ENCODE results near the gene TNFRSF17.
"Not testable (repeated sequence)": the region's sequence is repeated elsewhere in the genome, so short reads cannot be mapped to it uniquely, and the experiment has no call there.

The TNFRSF17 gene

GRCh38 chr16:11970292-11970691, 5.3 kb downstream of the TNFRSF17 start:
- not testable (repeated sequence) for DNase-seq (ENCODE audit: low spot score)

GRCh38 chr16:11972128-11972527, 7.1 kb downstream of the TNFRSF17 start:
- DNase-seq (ENCODE audit: low spot score) = no peak

DNA sequence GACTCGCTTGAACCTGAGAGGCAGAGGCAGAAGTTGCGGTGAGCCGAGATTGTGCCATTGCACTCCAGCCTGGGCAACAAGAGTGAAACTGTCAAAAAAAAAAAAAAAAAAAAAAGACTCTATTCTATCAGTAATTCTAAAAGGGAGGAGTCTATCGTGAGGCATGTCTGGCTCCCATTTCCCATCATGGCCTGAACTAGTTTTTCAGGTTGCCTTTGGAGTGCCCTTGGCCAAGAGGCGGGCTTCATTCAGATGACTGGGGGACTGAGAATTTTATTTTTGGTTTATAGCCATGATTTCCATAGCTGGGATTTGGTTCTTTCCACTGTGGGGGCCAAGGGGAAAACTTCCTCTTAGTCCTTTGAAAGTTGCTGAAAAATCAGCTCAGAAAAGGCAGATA, 8.1 kb downstream of the TNFRSF17 start:
- DNase-seq (ENCODE audit: low spot score) = no peak

DNA sequence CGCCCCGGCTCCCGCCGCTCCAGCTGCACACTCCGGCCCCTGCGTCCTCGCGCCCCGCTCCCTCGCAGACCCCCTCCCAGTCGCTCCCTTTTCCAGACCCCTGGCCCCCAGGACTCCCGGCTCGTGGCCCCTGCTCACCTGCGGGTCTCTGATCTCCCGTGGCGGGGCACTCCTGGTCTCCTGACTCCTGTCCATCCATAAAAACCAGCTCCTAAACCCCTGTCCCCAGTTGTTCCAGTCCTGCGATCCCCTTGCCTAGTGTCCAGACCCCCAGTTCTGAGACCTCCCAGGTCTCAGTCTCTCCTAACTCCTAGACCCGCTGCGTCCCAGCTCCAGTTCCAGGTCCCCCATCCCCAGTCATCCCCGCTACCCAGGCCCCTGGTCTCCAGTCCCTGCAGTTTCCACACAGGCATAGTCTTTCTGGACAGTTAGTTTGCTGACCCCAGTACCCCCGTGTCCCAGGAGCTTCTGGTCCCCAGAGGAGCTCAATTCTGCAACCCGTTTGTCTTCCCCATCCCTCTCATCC, 11.9 kb downstream of the TNFRSF17 start:
- DNase-seq (ENCODE audit: low spot score) = no peak

DNA sequence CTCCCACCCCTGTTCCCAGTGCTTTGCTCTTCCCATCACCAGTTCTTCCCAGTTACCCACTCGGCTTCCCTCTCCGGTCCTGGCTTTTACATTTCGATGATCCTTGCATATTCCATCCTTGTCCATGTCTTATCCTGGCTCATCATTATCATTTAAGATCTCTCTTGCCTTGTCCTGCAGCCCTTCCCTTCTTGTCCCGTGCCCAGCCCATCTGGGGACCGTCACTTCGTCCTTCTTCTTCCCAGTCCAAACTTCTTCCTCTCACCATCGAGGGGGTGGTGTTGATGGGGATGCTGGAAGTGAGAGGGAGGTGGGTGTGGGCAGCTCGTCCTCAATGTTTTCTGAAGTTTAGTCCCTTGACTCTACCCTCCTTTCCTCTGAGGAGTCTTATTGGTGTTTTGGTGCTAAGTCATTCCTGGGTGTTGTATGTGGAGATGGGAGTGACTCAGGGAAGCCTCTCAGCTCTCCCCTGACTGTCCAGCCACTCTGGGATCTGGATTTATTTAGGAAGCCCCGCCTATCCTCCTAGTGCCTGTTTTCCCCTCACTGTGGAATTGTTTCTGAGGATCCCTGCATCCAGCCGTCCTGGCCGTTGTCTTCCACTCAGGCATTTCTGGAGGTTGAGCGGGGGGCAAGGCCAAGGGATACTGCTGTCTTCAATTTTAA, 12.5 kb downstream of the TNFRSF17 start:
- no peak for DNase-seq (ENCODE audit: low spot score)

DNA sequence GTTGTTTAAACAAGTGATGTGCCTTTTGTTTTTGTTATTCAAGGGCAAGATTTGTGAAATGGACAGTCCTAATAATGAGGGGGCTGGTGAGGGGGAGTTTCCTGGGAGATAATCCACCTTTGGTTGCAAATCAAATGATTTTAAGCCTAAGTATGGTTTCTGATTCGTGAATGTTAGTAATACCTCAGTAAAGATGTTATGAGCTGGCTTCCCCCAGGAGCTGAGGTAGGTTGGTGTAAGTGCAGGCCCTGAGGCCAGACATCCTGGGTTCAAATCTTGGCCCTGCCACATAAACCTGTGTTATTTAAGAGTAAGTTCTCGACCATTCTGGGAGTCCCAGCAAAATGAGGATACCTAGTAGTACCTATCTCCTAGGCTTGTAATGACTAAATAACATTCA, 13.1 kb downstream of the TNFRSF17 start:
- DNase-seq (ENCODE audit: low spot score) = no peak

GRCh38 chr16:11979013-11979672, 14.1 kb downstream of the TNFRSF17 start:
- DNase-seq (ENCODE audit: low spot score) = no peak

DNA sequence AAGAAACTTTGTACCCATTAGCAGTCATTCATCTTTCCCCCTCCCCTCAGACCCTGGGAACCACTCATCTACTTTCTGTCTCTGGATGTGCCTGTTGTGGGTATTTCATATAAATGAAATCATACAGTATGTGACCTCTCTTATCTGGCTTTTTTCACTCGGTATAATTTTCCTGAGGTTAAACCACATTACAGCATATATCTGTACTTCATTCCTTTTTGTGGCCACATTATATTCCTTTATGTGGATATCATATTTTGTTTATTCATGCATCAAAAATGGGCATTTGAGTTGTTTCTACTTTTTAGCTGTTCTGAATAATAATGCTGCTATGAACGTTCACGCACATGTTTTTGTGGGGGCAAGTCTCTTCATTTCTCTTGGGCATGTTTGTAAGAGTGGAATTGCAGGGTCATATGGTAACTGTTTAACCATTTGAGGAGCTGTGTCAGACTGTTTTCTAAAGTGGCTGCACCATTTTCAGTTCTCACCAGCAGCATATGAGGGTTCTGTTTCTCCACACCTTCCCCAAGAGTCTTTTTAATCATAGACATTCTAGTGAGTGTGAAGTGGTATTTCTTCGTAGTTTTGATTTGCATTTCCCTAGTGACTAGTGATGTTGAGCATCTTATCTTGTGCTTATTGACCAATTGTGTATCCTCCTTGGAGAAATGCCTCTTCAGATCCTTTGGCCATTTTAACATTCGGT, 15.3 kb downstream of the TNFRSF17 start:
- DNase-seq (ENCODE audit: low spot score) = no peak

DNA sequence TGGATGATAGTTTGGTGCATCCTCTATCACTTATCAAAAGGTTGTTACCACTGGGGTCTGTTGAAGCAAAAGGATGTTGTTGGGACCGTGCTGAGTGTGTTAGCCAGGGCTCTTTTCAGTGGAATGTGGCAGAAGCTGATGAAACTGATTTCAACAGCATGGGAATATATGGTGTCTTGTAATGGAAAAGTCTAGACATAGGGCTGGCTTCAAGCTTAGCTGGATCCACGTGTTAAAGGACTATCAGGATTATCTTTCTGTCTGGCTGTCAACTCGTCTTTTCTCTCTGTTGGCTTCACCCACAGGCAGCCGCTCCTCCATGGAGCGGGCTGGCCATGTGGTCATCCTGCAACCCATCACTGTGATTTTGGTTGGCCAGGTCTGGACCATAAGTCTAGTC, 20.2 kb downstream of the TNFRSF17 start:
- no peak for DNase-seq (ENCODE audit: low spot score)

- no peak for DNase-seq (ENCODE audit: low spot score)
Measured at GRCh38 chr16:11986521-11987057, 21.6 kb downstream of the TNFRSF17 start.

DNA sequence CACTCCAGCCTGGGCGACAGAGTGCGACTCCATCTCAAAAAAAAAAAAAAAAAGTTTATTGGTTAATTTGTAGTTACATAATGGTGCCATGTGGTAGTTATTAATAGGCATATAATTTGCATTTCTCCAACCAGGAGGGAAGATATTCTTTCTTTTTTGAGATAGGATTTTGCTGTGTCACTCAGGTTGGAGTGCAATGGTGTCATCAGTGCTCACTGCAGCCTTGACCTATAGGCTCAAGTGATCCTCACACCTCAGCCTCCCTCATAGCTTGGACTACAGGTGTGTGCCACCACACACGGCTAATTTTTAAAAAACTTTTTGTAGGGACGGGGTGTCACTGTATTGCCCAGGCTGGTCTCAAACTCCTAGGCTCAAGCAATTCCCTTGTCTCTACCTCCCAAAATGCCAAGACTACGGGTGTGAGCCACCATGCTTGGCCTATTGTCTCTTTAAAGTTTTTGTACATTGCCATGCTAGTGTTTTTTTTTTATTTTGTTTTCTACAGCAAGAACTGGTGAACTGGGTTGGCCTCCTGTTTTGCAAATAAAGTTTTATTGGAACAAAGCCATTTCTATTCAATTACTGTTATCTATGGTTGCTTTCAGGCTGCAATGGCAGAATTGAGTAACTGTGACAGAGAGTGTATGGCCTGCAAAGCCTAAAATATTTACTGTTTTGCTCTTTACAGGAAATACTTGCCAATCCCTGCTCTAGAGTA, 23.4 kb downstream of the TNFRSF17 start:
- no peak for DNase-seq (ENCODE audit: low spot score)

DNA sequence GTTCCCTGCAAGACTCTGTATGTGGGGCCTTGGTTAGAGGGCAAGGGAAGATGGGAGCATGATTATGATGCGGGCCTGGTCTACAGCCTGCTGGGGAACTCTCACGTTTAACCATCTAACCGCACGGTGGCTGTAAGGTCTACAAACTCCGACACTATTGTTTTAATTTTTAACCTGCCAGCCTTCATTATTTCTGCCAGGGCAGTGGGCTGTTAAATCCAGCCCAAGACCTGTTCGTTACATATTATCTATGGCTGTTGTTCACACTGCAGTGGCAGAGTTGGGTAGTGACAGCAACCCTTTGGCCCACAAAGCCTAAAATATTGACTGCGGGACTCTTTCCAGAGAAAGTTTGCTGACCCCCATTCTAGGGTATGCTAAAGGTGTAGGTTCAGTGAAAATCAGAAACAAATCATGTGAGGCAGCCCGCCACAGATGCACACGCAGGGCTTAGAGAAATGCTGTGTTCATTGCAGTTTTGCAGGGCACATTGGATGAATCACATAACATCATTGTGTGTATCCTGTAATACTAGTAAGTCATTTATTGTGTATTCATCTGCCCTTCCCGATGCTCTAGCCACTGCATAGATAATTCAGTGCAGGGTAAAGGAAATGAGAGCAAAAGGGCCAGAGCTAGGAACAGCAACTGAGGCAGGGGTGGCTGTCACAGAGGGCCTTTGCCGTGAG, 25.8 kb downstream of the TNFRSF17 start:
- DNase-seq (ENCODE audit: low spot score) = no peak

GRCh38 chr16:11992008-11992584, 27.1 kb downstream of the TNFRSF17 start:
- no peak for DNase-seq (ENCODE audit: low spot score)

GRCh38 chr16:11992586-11993524, 27.8 kb downstream of the TNFRSF17 start:
- DNase-seq (ENCODE audit: low spot score) = no peak

DNA sequence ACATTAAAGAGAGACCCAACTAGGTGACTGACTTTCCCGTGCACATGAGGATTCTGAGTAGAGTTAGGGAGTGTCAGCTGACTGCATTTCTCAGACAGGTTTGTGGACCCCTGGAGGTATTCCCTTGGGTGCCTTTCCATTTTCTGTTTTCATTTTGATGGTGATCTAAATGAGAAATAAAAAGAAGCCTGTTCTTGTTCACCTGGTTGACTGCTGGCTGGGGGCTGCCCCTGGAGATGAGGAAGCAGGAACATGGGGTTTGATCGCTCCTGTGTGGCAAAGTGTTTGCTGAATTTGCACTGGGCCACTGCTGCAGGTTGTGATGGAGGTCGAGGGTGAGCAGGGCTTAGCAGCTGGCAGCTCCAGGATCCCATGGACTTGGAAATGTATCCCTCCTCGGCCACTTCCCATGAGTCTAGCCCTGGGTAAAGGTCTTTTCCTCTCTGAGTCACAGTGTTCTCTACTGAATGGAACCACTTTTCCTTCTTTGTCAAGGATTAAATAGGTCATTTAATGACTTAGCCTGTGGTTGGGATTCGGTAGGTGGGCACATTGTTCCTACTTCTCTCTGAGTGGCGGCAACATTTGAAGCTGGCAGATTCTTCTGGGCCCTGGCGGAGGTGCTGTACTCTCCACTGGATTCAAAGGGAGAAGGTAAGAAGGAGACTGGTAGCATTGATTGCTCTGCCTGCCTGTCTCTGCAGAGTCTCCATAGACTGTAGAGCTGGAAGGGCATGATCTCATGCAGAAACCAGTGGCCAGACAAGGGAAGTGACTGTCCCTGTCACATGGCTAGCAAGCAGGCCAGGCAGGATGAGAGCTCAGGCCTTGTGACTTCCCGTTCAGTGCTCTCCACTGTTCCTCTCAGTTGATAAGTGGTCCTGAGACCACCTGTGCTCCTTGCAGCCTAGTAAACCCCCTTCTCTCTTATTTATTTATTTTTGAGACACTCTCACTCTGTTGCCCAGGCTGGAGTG, 29.4 kb downstream of the TNFRSF17 start:
- no peak for DNase-seq (ENCODE audit: low spot score)

DNA sequence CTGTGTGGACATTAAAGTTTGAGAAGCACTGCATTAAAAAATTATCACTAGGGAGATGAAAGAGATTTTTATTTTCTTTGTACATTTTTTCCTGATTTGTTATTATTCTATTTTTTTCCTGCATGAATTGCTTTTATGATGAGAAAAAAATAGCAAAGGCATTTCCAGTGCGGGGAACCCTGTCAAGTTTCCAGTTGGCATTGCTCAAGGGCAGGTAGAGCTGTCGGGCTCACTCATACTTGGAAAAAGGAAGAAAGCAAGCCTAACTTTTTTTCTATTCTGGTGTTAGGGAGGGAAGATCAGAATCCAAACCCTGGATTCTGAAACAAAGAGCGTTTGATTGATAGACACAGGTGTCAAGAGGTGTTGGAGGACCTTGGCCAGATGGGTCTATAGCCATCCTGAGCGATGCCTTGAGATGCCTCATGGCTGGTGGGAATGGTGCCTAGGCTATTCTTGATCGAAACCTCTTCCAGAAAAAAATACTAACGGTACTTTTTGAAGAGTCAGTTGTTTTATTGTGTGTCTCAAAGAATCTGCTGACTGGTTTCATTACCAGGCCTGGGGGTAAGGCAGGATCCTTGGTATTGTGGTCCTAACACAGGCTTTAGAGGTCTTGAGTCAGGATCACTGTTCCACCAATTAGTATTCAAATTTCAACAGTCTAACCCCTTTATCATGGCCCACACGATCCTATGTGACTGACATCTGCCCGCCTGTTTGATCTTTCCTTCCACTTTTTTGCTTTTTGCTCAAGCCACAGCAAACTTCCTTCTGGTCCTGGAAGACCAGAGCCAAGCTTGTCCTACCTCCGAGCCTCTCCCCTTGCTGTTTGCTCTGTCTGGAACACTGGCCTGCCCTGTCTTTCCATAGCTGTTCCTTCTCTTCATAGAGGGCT, 31.7 kb downstream of the TNFRSF17 start:
- DNase-seq (ENCODE audit: low spot score) = no peak

- DNase-seq (ENCODE audit: low spot score) = no peak
Measured at GRCh38 chr16:12000032-12000431, 35.0 kb downstream of the TNFRSF17 start.
